Activated CD4-positive, alpha-beta T cell treated with anti-CD3 and anti-CD28 coated beads for 36 hours (primary cell): ENCODE results near the gene NXPH1. TPM values are rescaled to one million over a fixed set of nuclear protein-coding genes. Genes with fewer than 3 reads are reported as not detected.
"Not testable (repeated sequence)": the region's sequence is repeated elsewhere in the genome, so short reads cannot be mapped to it uniquely, and the experiment has no call there.

Source experiments
- ATAC-seq: fragments of 200-7000 bp; cut with Tn5 transposase; one replicate; pipeline ENCODE4 v1.10.0; 2021; ENCODE audit warnings: mild to moderate bottlenecking, moderate library complexity
- CTCF ChIA-PET: fragments of 350-600 bp; sonication (Branson Sonifier 250); formaldehyde crosslinking; loops from one replicate; lab custom pipeline; 2021; ENCODE audit warnings: antibody characterized with exemption; lab: Charles Lee
- POLR2A ChIA-PET: fragments of 350-600 bp; sonication (Branson Sonifier 250); formaldehyde crosslinking; loops from one replicate; lab custom pipeline; 2021; ENCODE audit warnings: antibody characterized with exemption, inconsistent platforms; lab: Charles Lee
- DNase-seq: peaks from one replicate; pipeline ENCODE4 v3.0.0-alpha.2; 2020
- H3K27ac Mint-ChIP-seq: one replicate; pipeline ENCODE4 v1.8.0; 2021; ENCODE audit warnings: mixed read lengths
- H3K27me3 Mint-ChIP-seq: one replicate; pipeline ENCODE4 v1.8.0; 2021; ENCODE audit warnings: mixed read lengths
- H3K36me3 Mint-ChIP-seq: one replicate; pipeline ENCODE4 v1.8.0; 2021; ENCODE audit warnings: low read depth, mixed read lengths
- H3K4me1 Mint-ChIP-seq: one replicate; pipeline ENCODE4 v1.8.0; 2021; ENCODE audit warnings: mixed read lengths
- H3K4me3 Mint-ChIP-seq: one replicate; pipeline ENCODE4 v1.8.0; 2021; ENCODE audit warnings: mild to moderate bottlenecking, moderate library complexity, mixed read lengths
- H3K9me3 Mint-ChIP-seq: one replicate; pipeline ENCODE4 v1.8.0; 2021; ENCODE audit warnings: low read depth, mixed read lengths
- intact Hi-C, 2 experiments: fragments of 100-400 bp; cut with DNase I in 1 of 2; cut with micrococcal nuclease in 1 of 2; formaldehyde crosslinking; loops; one replicate each; pipeline versions ENCODE4 v1.14.2 to v1.15.1; 2022 to 2024; cut with DNase I, micrococcal nuclease
- total RNA-seq, 2 experiments: library from RNA; stranded (reverse); gene quantifications; one replicate each; pipeline ENCODE4 v1.2.3, GENCODE V29; 2021

The NXPH1 gene
- total RNA-seq, 2 experiments from 2014 or later = not detected

GRCh38 chr7:8669501-8669851 lies 236.1 kb downstream of the NXPH1 start:
- ChIA-PET POLR2A (no interaction called here), CTCF (no interaction called here)
- H3K36me3 Mint-ChIP-seq = no peaks in the 10 kb centered on the region
- no peaks in the 10 kb centered on the region for H3K4me1 Mint-ChIP-seq
- peaks cover 4% of the 10 kb centered on the region for H3K9me3 Mint-ChIP-seq
- ATAC-seq (no peak), DNase-seq (no peak)
- H3K27me3 Mint-ChIP-seq = no peaks in the 10 kb centered on the region
- no peak overlapping the region for H3K4me3 Mint-ChIP-seq
- H3K27ac Mint-ChIP-seq = no peak overlapping the region
- intact Hi-C loops = no loop called here

GRCh38 chr7:8684426-8684825 lies 251.0 kb downstream of the NXPH1 start:
- Mint-ChIP-seq H3K27me3 (no peaks in the 10 kb centered on the region), H3K27ac (no peak overlapping the region), H3K4me1 (no peaks in the 10 kb centered on the region), H3K4me3 (no peak overlapping the region), H3K9me3 (no peaks in the 10 kb centered on the region), H3K36me3 (no peaks in the 10 kb centered on the region)
- CTCF ChIA-PET = no interaction called here
- POLR2A ChIA-PET = no interaction called here
- DNase-seq (no peak), ATAC-seq (no peak)
- intact Hi-C loops = no loop called here

- Mint-ChIP-seq H3K4me3 (no peak overlapping the region), H3K9me3 (no peaks in the 10 kb centered on the region), H3K27ac (no peak overlapping the region), H3K27me3 (no peaks in the 10 kb centered on the region), H3K36me3 (no peaks in the 10 kb centered on the region), H3K4me1 (no peaks in the 10 kb centered on the region)
- DNase-seq (no peak), ATAC-seq (no peak)
- CTCF ChIA-PET = no interaction called here
- POLR2A ChIA-PET = no interaction called here
- intact Hi-C loops = no loop called here
These were observed 266.6 kb downstream of the NXPH1 start for GRCh38 chr7:8699875-8700624.

- Mint-ChIP-seq H3K9me3 (no peaks in the 10 kb centered on the region), H3K27ac (no peak overlapping the region), H3K27me3 (no peaks in the 10 kb centered on the region), H3K4me1 (no peaks in the 10 kb centered on the region), H3K4me3 (no peak overlapping the region), H3K36me3 (no peaks in the 10 kb centered on the region)
- intact Hi-C loops = no loop called here
- DNase-seq (no peak), ATAC-seq (no peak)
- ChIA-PET CTCF (no interaction called here), POLR2A (no interaction called here)
These were observed 269.4 kb downstream of the NXPH1 start for GRCh38 chr7:8702807-8703206.

- CTCF ChIA-PET = interaction anchor here (0.6 kb wide), 1 partner anchor 27 kb away, joined by 3 read pairs; no protein-coding TSS in a partner anchor
- no peak overlapping the region for H3K27ac Mint-ChIP-seq
These were observed 276.7 kb downstream of the NXPH1 start for GRCh38 chr7:8710124-8710523.

GRCh38 chr7:8714791-8715190 lies 281.4 kb downstream of the NXPH1 start:
- ATAC-seq (no peak), DNase-seq (no peak)
- Mint-ChIP-seq H3K9me3 (no peaks in the 10 kb centered on the region), H3K4me1 (no peaks in the 10 kb centered on the region), H3K27ac (no peak overlapping the region), H3K36me3 (no peaks in the 10 kb centered on the region), H3K4me3 (no peak overlapping the region), H3K27me3 (no peaks in the 10 kb centered on the region)
- POLR2A ChIA-PET = no interaction called here
- CTCF ChIA-PET = no interaction called here
- intact Hi-C loops = no loop called here

More at GRCh38 chr7:8710124-8710523, 276.7 kb downstream of the NXPH1 start:
- ATAC-seq (no peak), DNase-seq (no peak)
- Mint-ChIP-seq H3K9me3 (no peaks in the 10 kb centered on the region), H3K27me3 (no peaks in the 10 kb centered on the region), H3K36me3 (no peaks in the 10 kb centered on the region), H3K4me3 (no peak overlapping the region), H3K4me1 (no peaks in the 10 kb centered on the region)
- POLR2A ChIA-PET = no interaction called here
- intact Hi-C loops = no loop called here

GRCh38 chr7:8719102-8719501 lies 285.7 kb downstream of the NXPH1 start:
- ChIA-PET POLR2A (no interaction called here), CTCF (no interaction called here)
- Mint-ChIP-seq H3K27ac (no peak overlapping the region), H3K4me1 (no peaks in the 10 kb centered on the region), H3K9me3 (no peaks in the 10 kb centered on the region), H3K36me3 (no peaks in the 10 kb centered on the region), H3K4me3 (no peak overlapping the region), H3K27me3 (no peaks in the 10 kb centered on the region)
- intact Hi-C loops = no loop called here
- ATAC-seq (no peak), DNase-seq (no peak)

GRCh38 chr7:8724080-8724718 lies 290.8 kb downstream of the NXPH1 start:
- peak; percentile 58 for DNase-seq
- Mint-ChIP-seq H3K4me3 (no peak overlapping the region), H3K27ac (no peak overlapping the region), H3K36me3 (no peaks in the 10 kb centered on the region), H3K27me3 (no peaks in the 10 kb centered on the region), H3K9me3 (no peaks in the 10 kb centered on the region), H3K4me1 (no peaks in the 10 kb centered on the region)
- ATAC-seq = no peak
- ChIA-PET CTCF (interaction anchor here (0.7 kb wide), 1 partner anchor 45 kb away, joined by 3 read pairs; no protein-coding TSS in a partner anchor), POLR2A (no interaction called here)
- intact Hi-C loops = loop anchor here (1.0 to 5.0 kb wide), 4 partner anchors 287 to 307 kb away; no protein-coding TSS in a partner anchor

- not testable (repeated sequence) for ATAC-seq
These were observed 298.3 kb downstream of the NXPH1 start for GRCh38 chr7:8731756-8732155.

GRCh38 chr7:8739837-8740236 lies 306.4 kb downstream of the NXPH1 start:
- ChIA-PET POLR2A (no interaction called here), CTCF (no interaction called here)
- intact Hi-C loops = no loop called here
- Mint-ChIP-seq H3K4me3 (no peak overlapping the region), H3K9me3 (peaks cover 10% of the 10 kb centered on the region), H3K36me3 (no peaks in the 10 kb centered on the region), H3K27ac (no peak overlapping the region), H3K4me1 (no peaks in the 10 kb centered on the region), H3K27me3 (no peaks in the 10 kb centered on the region)
- ATAC-seq (no peak), DNase-seq (no peak)

More at GRCh38 chr7:8731756-8732155, 298.3 kb downstream of the NXPH1 start:
- peaks cover 14% of the 10 kb centered on the region for H3K9me3 Mint-ChIP-seq
- H3K27me3 Mint-ChIP-seq, POLR2A ChIA-PET, H3K27ac Mint-ChIP-seq, CTCF ChIA-PET, H3K4me3 Mint-ChIP-seq, DNase-seq, H3K4me1 Mint-ChIP-seq, intact Hi-C loops, H3K36me3 Mint-ChIP-seq: not testable (repeated sequence)

- Mint-ChIP-seq H3K9me3 (no peaks in the 10 kb centered on the region), H3K4me3 (no peak overlapping the region), H3K36me3 (no peaks in the 10 kb centered on the region), H3K4me1 (no peaks in the 10 kb centered on the region), H3K27ac (no peak overlapping the region), H3K27me3 (no peaks in the 10 kb centered on the region)
- no peak for ATAC-seq
- CTCF ChIA-PET = no interaction called here
- POLR2A ChIA-PET = no interaction called here
- DNase-seq = no peak
- intact Hi-C loops = no loop called here
These were observed 309.4 kb downstream of the NXPH1 start for GRCh38 chr7:8742837-8743236.

- Mint-ChIP-seq H3K4me1 (no peaks in the 10 kb centered on the region), H3K4me3 (no peak overlapping the region), H3K27ac (no peak overlapping the region), H3K36me3 (no peaks in the 10 kb centered on the region), H3K27me3 (no peaks in the 10 kb centered on the region), H3K9me3 (no peaks in the 10 kb centered on the region)
- no peak for DNase-seq
- ChIA-PET POLR2A (no interaction called here), CTCF (no interaction called here)
- intact Hi-C loops = no loop called here
- no peak for ATAC-seq
These were observed 313.9 kb downstream of the NXPH1 start for GRCh38 chr7:8747338-8747737.
